ENCODE measurements around the gene PTGES.

- TF ChIP-seq MXI1 (IDR thresholded peaks at IDR 0.05; ENCODE audit: low read depth, low read length) (no peak), CTCF (IDR thresholded peaks at IDR 0.05 in 2 of 3, conservative IDR thresholded peaks at IDR 0.05 in 1 of 3; ENCODE audit: insufficient read depth in 2 of 3, low read depth in 1 of 3, low read length in 3 of 3) (no peak), SIN3A (IDR thresholded peaks at IDR 0.05; ENCODE audit: borderline replicate concordance in 2 of 2, control insufficient read depth in 1 of 2, low read depth in 2 of 2, low read length in 2 of 2) (no peak), SIX5 (IDR thresholded peaks at IDR 0.05; ENCODE audit: borderline replicate concordance in 1 of 2, insufficient read depth in 1 of 2, low read depth in 1 of 2, low read length in 2 of 2) (no peak), POLR2AphosphoS2 (IDR thresholded peaks at IDR 0.05; ENCODE audit: low read length) (no peak), POLR2A (conservative IDR thresholded peaks at IDR 0.05) (no peak), CCAR2 (IDR thresholded peaks at IDR 0.05; ENCODE audit: low read depth, low read length) (no peak), REST (IDR thresholded peaks at IDR 0.05; ENCODE audit: borderline replicate concordance) (no peak), REST (CRISPR knock-in tag; IDR thresholded peaks at IDR 0.05; ENCODE audit: low read depth) (no peak), HMGXB4 (CRISPR knock-in tag; IDR thresholded peaks at IDR 0.05) (no peak), BHLHE40 (IDR thresholded peaks at IDR 0.05; ENCODE audit: low read length) (no peak)
Measured at GRCh38 chr9:129713402-129713679, 39.5 kb downstream of the PTGES start.
